Fibroblast of lung (primary cell): Measurements from ENCODE around the gene SPPL2C. TPM values are rescaled to one million over a fixed set of nuclear protein-coding genes. Genes with fewer than 3 reads are reported as not detected.

Experiments
- DNase-seq, 2 donors: peaks; one replicate each; pipeline versions ENCODE4 v3.0.0 to v3.0.0-alpha.2; 2010; ENCODE audit warnings: low read depth in 2 of 2
- H2AFZ ChIP-seq: 2 replicates; pipeline ENCODE4 v1.5.1; 2012; ENCODE audit warnings: low read length, control low read depth, inconsistent platforms
- H3K27ac ChIP-seq: 2 replicates; pipeline ENCODE4 v1.5.1; 2011; ENCODE audit warnings: low read length, control low read depth; ENCODE audit not compliant: insufficient read depth
- H3K27me3 ChIP-seq: 2 replicates; pipeline ENCODE4 v1.5.1; 2011; ENCODE audit warnings: mild to moderate bottlenecking, low read length; ENCODE audit not compliant: control insufficient read depth, insufficient read depth
- H3K36me3 ChIP-seq: 2 replicates; pipeline ENCODE4 v1.5.1; 2011; ENCODE audit warnings: low read length; ENCODE audit not compliant: control insufficient read depth, insufficient read depth
- H3K4me1 ChIP-seq: 2 replicates; pipeline ENCODE4 v1.5.1; 2011; ENCODE audit warnings: low read length; ENCODE audit not compliant: control insufficient read depth, insufficient read depth; ENCODE audit errors: extremely low read depth
- H3K4me2 ChIP-seq: 2 replicates; pipeline ENCODE4 v1.5.1; 2011; ENCODE audit warnings: low read length, control low read depth; ENCODE audit not compliant: insufficient read depth; ENCODE audit errors: extremely low read depth
- H3K4me3 ChIP-seq, 4 experiments: fragments of 200-600 bp in 1 of 4; sonication (generic) in 1 of 4; replicated peaks in 1 of 4; 2 replicates each; pipeline ENCODE4 v1.5.1; 2011 to 2016; ENCODE audit warnings: low read length in 4 of 4, low read depth in 3 of 4, mild to moderate bottlenecking in 3 of 4, control low read depth in 2 of 4, inconsistent platforms in 1 of 4, mixed read lengths in 1 of 4; ENCODE audit not compliant: insufficient read depth in 1 of 4; ENCODE audit errors: control extremely low read depth in 1 of 4
- H3K79me2 ChIP-seq: 2 replicates; pipeline ENCODE4 v1.5.1; 2012; ENCODE audit warnings: mild to moderate bottlenecking, low read length, inconsistent platforms; ENCODE audit not compliant: control insufficient read depth, insufficient read depth
- H3K9ac ChIP-seq: 2 replicates; pipeline ENCODE4 v1.5.1; 2011; ENCODE audit warnings: mild to moderate bottlenecking, low read length, control low read depth; ENCODE audit not compliant: insufficient read depth
- H3K9me3 ChIP-seq: 2 replicates; pipeline ENCODE4 v1.5.1; 2012; ENCODE audit warnings: low read depth, low read length; ENCODE audit not compliant: control insufficient read depth, insufficient read depth
- H4K20me1 ChIP-seq: 2 replicates; pipeline ENCODE4 v1.5.1; 2011; ENCODE audit warnings: low read length; ENCODE audit not compliant: control insufficient read depth, insufficient read depth; ENCODE audit errors: extremely low read depth
- EZH2 ChIP-seq: IDR thresholded peaks from 2 replicates; pipeline ENCODE4 v1.5.1; 2012; ENCODE audit warnings: low read length, control low read depth, mild to moderate bottlenecking; ENCODE audit errors: missing control alignments
- polyA plus RNA-seq, 2 donors: library from polyadenylated mRNA; depleted of rRNA in 1 of 2; stranded (reverse) in 1 of 2; unstranded in 1 of 2; fragments of >200 nt; gene quantifications; 2 replicates each; pipeline ENCODE4 v1.2.1, GENCODE V29; 2011 to 2012; ENCODE audit warnings: missing spikeins in 1 of 2
- total RNA-seq: library from RNA; depleted of rRNA; stranded (reverse); fragments of >200 nt; gene quantifications from 2 replicates; pipeline ENCODE4 v1.2.1, GENCODE V29; 2014
- TF ChIP-seq, protein P1 (sequence below), 2 donors: IDR thresholded peaks in 1 of 2; conservative IDR thresholded peaks in 1 of 2; 1 replicate in 1 of 2; 2 replicates in 1 of 2; pipeline ENCODE4 v1.5.1; 2011 to 2012; ENCODE audit warnings: low read length in 2 of 2, control low read depth in 1 of 2, inconsistent platforms in 1 of 2, low read depth in 1 of 2, mild to moderate bottlenecking in 1 of 2

Gene SPPL2C
- total and polyA plus RNA-seq, 2 donors (not counting 1 experiment from before 2014, with no cell fraction given), result not detected

DNA sequence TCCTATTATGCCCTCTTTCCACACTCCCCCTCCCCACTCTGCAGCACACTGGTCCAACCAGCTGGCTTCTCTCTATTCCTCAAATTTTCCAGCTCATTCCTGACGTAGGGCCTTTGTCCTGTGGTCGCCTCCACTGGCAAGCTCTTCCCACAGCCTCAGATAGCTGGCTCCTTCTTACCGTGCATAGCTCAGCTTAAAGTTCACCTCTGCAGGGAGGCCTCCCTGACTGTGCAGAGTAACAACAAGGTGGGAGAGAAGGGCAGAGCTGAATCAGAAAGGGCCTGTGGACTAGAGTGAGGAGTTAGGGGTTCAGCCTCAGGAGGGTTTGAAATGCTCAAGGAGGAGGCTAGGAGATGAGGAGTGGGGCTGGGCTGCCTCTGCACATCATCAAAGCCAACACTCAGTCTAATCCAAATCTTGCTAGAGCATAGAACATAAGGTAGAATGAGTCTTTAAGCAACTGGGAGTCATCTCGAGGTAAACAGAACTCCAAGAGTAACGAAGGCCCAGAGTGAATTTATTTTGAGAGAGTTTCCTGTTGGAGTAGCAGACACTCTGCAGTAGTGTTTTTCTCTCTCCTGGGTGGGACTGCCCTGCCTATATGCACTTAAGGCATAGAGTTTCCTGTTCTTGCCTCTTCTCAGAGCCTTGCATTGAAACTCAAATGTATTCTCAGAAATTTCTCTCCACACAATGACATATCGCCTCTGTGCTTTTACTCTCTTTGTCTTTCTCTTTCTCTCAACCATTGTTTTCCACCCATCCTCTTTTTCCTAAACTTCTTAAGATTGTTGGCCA is 19.4 kb downstream of the SPPL2C start:
- DNase-seq, result no peak
- H3K4me2 ChIP-seq, result no peak overlapping the region
- no peak overlapping the region for H3K4me3 ChIP-seq
- no peaks in the 10 kb centered on the region for H3K79me2 ChIP-seq
- no peak overlapping the region for H2AFZ ChIP-seq
- no peak overlapping the region for H3K9ac ChIP-seq
- H3K27me3 ChIP-seq, result peaks cover 4% of the 10 kb centered on the region
- H3K27ac ChIP-seq, result no peak overlapping the region
- no peaks in the 10 kb centered on the region for H3K9me3 ChIP-seq
- TF ChIP-seq, protein P1, sequence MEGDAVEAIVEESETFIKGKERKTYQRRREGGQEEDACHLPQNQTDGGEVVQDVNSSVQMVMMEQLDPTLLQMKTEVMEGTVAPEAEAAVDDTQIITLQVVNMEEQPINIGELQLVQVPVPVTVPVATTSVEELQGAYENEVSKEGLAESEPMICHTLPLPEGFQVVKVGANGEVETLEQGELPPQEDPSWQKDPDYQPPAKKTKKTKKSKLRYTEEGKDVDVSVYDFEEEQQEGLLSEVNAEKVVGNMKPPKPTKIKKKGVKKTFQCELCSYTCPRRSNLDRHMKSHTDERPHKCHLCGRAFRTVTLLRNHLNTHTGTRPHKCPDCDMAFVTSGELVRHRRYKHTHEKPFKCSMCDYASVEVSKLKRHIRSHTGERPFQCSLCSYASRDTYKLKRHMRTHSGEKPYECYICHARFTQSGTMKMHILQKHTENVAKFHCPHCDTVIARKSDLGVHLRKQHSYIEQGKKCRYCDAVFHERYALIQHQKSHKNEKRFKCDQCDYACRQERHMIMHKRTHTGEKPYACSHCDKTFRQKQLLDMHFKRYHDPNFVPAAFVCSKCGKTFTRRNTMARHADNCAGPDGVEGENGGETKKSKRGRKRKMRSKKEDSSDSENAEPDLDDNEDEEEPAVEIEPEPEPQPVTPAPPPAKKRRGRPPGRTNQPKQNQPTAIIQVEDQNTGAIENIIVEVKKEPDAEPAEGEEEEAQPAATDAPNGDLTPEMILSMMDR (conservative IDR thresholded peaks at IDR 0.05 in 1 of 2, IDR thresholded peaks at IDR 0.05 in 1 of 2; ENCODE audit: low read depth in 1 of 2, low read length in 2 of 2), result no peak
- no peak for TF ChIP-seq EZH2
- H3K36me3 ChIP-seq, result no peaks in the 10 kb centered on the region
- no peaks in the 10 kb centered on the region for H4K20me1 ChIP-seq
- H3K4me1 ChIP-seq, result no peaks in the 10 kb centered on the region

DNA sequence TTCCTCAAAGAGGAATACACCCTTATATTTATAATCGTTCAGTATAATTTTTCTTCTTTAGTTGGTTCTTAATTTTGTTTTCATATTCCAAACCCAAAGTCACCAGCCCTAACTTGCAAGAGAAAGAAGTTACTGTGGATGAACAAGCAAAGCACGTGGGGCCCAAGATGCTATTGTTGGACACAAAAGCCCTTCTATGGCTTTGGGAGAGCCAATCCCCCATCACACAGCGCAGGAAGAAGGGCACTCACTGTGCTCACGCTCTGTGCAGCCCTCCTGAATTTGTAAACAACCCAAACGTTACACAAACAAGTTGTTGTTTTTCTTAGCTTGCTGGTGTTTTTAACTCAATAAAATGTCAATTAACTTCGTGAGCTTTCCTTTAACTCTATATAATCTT is 22.5 kb downstream of the SPPL2C start:
- TF ChIP-seq, protein P1 (conservative IDR thresholded peaks at IDR 0.05 in 1 of 2, IDR thresholded peaks at IDR 0.05 in 1 of 2; ENCODE audit: low read depth in 1 of 2, low read length in 2 of 2), result no peak
- TF ChIP-seq EZH2, result no peak
- Histone ChIP-seq H3K27ac (no peak overlapping the region), H3K4me1 (no peaks in the 10 kb centered on the region), H2AFZ (no peak overlapping the region), H3K9ac (no peak overlapping the region), H3K79me2 (no peaks in the 10 kb centered on the region), H3K36me3 (no peaks in the 10 kb centered on the region), H3K27me3 (peaks cover 4% of the 10 kb centered on the region), H3K4me2 (no peak overlapping the region), H3K9me3 (no peaks in the 10 kb centered on the region), H4K20me1 (no peaks in the 10 kb centered on the region), H3K4me3 (no peak overlapping the region)
- DNase-seq, result no peak

DNA sequence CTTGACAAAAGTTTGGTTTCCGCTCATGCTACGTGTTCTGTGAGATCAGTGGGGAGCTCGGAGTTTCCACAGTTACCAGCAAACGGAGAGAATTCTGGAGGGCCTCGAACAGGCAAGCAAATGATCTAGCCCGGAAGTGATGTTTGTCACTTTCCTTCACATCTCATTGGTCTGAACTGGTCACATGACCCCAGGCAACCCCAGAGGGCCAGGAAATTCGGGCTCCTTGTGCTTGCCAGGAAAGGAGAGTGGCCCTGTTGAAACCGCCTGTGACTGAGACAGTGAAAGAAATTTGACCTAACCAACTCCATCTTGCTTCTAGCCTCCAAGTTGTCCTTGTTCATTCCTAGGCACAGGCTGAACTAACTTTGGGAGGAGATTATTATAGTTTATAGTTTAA is 23.0 kb downstream of the SPPL2C start:
- no peak for TF ChIP-seq EZH2
- TF ChIP-seq, protein P1 (conservative IDR thresholded peaks at IDR 0.05 in 1 of 2, IDR thresholded peaks at IDR 0.05 in 1 of 2; ENCODE audit: low read depth in 1 of 2, low read length in 2 of 2), result no peak
- Histone ChIP-seq H3K4me1 (no peaks in the 10 kb centered on the region), H3K9me3 (no peaks in the 10 kb centered on the region), H3K4me2 (no peak overlapping the region), H3K4me3 (no peak overlapping the region), H3K79me2 (no peaks in the 10 kb centered on the region), H3K27me3 (peaks cover 4% of the 10 kb centered on the region), H4K20me1 (no peaks in the 10 kb centered on the region), H3K9ac (no peak overlapping the region), H2AFZ (no peak overlapping the region), H3K36me3 (no peaks in the 10 kb centered on the region), H3K27ac (no peak overlapping the region)
- DNase-seq, result no peak
